Activated CD8-positive, alpha-beta memory T cell treated with anti-CD3 and anti-CD28 coated beads, Interleukin-2, amount 50 U/mL, for 24 hours (primary cell): ENCODE measurements around the gene GRAMD1A.
"Not testable (repeated sequence)": the region's sequence is repeated elsewhere in the genome, so short reads cannot be mapped to it uniquely, and the experiment has no call there.

Source experiments
- DNase-seq: peaks from one replicate; pipeline ENCODE4 v3.0.0-alpha.2; 2020; ENCODE audit errors: extremely low read depth

The GRAMD1A gene

GRCh38 chr19:35002037-35002535 is 2.0 kb downstream of the GRAMD1A start:
- no peak for DNase-seq

- no peak for DNase-seq
These were observed 4.6 kb downstream of the GRAMD1A start for GRCh38 chr19:35004517-35005255.

- DNase-seq: no peak
These were observed 5.3 kb downstream of the GRAMD1A start for GRCh38 chr19:35005256-35005977.

GRCh38 chr19:35006007-35006341 is 5.9 kb downstream of the GRAMD1A start:
- not testable (repeated sequence) for DNase-seq

- no peak for DNase-seq
These were observed 6.3 kb downstream of the GRAMD1A start for GRCh38 chr19:35006342-35006998.

- no peak for DNase-seq
These were observed 6.9 kb downstream of the GRAMD1A start for GRCh38 chr19:35006999-35007365.

- DNase-seq: not testable (repeated sequence)
These were observed 7.3 kb downstream of the GRAMD1A start for GRCh38 chr19:35007427-35007826.

- DNase-seq: no peak
These were observed 8.8 kb downstream of the GRAMD1A start for GRCh38 chr19:35008891-35009341.

- no peak for DNase-seq
These were observed 9.6 kb downstream of the GRAMD1A start for GRCh38 chr19:35009424-35010415.

GRCh38 chr19:35011091-35011689 is 11.1 kb downstream of the GRAMD1A start:
- no peak for DNase-seq

GRCh38 chr19:35011737-35012682 is 11.9 kb downstream of the GRAMD1A start:
- DNase-seq: no peak

GRCh38 chr19:35013041-35013819 is 13.1 kb downstream of the GRAMD1A start:
- peak; percentile 63 for DNase-seq

- DNase-seq: no peak
These were observed 14.0 kb downstream of the GRAMD1A start for GRCh38 chr19:35013820-35014754.

GRCh38 chr19:35014774-35015173 is 14.7 kb downstream of the GRAMD1A start:
- not testable (repeated sequence) for DNase-seq

GRCh38 chr19:35015270-35015953 is 15.3 kb downstream of the GRAMD1A start:
- DNase-seq: no peak

GRCh38 chr19:35015954-35016351 is 15.8 kb downstream of the GRAMD1A start:
- DNase-seq: no peak

GRCh38 chr19:35017507-35017906 is 17.4 kb downstream of the GRAMD1A start:
- no peak for DNase-seq
